Superior temporal gyrus (tissue), 1 donor: Measurements from ENCODE around the gene PRR4.

Experiments
- DNase-seq: peaks from one replicate; pipeline ENCODE4 v3.0.0-alpha.2; 2016; ENCODE audit errors: extremely low spot score

Gene PRR4

DNA sequence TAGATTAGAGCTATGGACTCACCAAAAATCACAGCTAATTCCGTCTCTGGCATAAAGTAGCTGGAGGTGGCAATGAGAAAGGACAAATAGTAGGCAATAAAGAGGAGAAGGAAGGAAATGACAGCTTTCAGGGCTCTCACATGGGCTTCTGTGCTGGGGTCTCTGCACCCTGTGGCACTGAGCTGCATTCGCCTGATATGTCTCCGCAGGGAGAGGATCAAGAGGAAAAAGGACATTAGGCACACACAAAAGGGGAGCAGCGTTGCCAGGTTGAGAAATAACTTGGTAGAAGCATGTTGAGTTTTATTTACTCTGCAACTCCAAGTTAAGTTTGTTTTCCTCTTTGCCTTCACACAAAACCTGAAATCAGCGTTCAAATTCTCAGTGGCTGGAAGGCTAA, 47.5 kb downstream of the PRR4 start:
- DNase-seq = no peak
